Measurements from ENCODE around the gene AKAP8L.

The AKAP8L gene

DNA sequence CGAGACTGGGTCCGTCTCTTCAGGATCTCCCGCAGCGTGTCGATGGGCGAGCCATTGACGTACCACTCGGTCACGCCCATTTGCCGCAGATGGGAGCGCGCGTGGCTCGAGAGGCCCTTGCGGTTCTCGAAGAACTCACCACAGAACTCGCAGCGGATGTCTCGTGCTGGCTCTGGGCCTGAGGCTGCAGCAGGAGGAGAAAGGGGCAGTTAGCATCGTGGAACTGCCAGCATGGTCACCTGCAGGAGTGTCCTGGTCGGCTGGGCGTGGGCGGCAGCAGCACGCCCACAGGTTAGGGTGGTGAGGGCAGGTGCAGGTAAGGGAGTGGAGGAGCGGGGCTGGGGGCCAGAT, 8.5 kb upstream of the AKAP8L start:
- no peak for DNase-seq (ENCODE audit: low read depth)
- no peak overlapping the region for H3K4me3 ChIP-seq (ENCODE audit: low read depth, low read length)
- no peak for TF ChIP-seq MYC (IDR thresholded peaks at IDR 0.05; ENCODE audit: low read depth, low read length)
- TF ChIP-seq, protein P1, sequence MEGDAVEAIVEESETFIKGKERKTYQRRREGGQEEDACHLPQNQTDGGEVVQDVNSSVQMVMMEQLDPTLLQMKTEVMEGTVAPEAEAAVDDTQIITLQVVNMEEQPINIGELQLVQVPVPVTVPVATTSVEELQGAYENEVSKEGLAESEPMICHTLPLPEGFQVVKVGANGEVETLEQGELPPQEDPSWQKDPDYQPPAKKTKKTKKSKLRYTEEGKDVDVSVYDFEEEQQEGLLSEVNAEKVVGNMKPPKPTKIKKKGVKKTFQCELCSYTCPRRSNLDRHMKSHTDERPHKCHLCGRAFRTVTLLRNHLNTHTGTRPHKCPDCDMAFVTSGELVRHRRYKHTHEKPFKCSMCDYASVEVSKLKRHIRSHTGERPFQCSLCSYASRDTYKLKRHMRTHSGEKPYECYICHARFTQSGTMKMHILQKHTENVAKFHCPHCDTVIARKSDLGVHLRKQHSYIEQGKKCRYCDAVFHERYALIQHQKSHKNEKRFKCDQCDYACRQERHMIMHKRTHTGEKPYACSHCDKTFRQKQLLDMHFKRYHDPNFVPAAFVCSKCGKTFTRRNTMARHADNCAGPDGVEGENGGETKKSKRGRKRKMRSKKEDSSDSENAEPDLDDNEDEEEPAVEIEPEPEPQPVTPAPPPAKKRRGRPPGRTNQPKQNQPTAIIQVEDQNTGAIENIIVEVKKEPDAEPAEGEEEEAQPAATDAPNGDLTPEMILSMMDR (IDR thresholded peaks at IDR 0.05; ENCODE audit: low read depth, low read length) = no peak
- TF ChIP-seq POLR2A (IDR thresholded peaks at IDR 0.05; ENCODE audit: extremely low read depth, insufficient read length) = no peak
- TF ChIP-seq, protein P2, sequence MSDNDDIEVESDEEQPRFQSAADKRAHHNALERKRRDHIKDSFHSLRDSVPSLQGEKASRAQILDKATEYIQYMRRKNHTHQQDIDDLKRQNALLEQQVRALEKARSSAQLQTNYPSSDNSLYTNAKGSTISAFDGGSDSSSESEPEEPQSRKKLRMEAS (IDR thresholded peaks at IDR 0.05; ENCODE audit: low read depth, low read length) = no peak

DNA sequence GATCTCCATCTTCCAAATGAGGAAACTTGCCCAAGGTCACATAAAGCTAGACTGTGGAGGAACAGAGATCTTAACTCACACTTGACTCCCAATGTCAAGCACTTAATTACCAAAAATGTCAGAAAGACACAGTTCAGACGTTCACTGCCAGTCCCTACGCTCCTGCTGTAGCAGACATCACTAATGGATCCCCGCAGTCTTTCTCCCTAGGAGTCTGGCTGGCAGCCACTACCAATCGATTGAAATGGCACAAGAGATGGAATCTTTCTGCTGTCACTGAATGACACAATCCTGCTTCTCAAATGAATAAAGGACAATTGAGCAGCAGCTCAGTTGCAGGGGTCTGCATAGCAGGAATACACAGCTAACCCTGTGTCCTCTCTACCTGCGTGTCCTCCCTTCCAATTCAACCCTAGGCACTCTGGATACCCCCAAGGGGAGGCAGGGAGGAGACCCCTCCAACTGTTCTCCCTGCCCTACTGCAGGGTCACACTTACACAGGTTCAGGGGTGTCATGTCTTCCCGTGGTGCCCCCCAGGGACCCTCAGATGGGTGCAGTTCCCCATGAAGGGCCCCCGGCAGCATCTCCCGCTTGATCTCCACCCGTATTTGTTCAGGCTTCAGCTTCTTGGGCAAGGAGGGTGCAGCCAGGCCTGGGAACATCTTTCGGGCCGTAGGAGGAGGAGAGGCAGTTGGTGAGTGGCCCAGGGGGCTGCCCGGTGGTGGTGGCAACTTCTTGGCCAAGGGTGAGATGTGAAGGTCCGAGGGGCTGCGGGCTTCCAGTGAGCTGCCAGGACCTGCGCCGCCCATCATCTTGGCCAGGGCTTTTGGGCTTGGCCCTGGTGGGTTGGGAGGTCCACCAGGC, 7.9 kb upstream of the AKAP8L start:
- DNase-seq (ENCODE audit: low read depth) = no peak

DNA sequence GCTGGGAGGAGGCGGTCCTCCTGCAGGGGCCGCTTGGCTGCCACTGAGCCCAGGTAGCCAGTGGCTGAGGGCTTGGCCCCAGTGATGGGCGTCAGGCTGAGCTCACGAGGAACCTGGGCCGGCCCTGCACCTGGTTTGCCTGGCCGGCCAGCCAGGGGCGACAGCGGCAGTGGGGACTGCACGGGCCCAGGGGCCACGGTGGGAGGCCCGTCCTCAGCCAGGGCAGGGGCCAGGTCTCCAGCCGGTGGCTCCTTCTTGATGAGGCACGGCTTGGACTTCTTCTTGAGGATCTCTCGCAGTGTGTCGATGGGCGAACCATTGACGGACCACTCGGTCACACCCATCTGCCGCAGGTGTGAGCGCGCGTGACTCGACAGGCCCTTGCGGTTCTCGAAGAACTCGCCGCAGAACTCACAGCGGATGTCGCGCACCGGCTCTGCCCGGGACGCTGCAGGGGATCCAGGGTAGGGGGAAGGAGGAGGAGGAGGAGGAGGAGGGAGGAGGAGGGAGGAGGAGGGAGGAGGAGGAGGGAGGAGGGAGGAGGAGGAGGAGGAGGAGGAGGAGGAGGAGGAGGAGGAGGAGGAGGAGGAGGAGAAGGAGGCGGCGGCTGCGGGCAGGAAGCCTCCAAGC, 6.6 kb upstream of the AKAP8L start:
- no peak for TF ChIP-seq POLR2A (IDR thresholded peaks at IDR 0.05; ENCODE audit: extremely low read depth, insufficient read length)
- TF ChIP-seq, protein P1 (IDR thresholded peaks at IDR 0.05; ENCODE audit: low read depth, low read length) = no peak
- TF ChIP-seq MYC (IDR thresholded peaks at IDR 0.05; ENCODE audit: low read depth, low read length) = no peak
- TF ChIP-seq, protein P2 (IDR thresholded peaks at IDR 0.05; ENCODE audit: low read depth, low read length) = no peak
- no peak overlapping the region for H3K4me3 ChIP-seq (ENCODE audit: low read depth, low read length)
- no peak for DNase-seq (ENCODE audit: low read depth)

More for the DNA sequence above, 7.9 kb upstream of the AKAP8L start:
- no peak overlapping the region for H3K4me3 ChIP-seq (ENCODE audit: low read depth, low read length)
- TF ChIP-seq, protein P2 (IDR thresholded peaks at IDR 0.05; ENCODE audit: low read depth, low read length) = no peak
- TF ChIP-seq MYC (IDR thresholded peaks at IDR 0.05; ENCODE audit: low read depth, low read length) = no peak
- TF ChIP-seq, protein P1 (IDR thresholded peaks at IDR 0.05; ENCODE audit: low read depth, low read length) = no peak
- TF ChIP-seq POLR2A (IDR thresholded peaks at IDR 0.05; ENCODE audit: extremely low read depth, insufficient read length) = no peak

DNA sequence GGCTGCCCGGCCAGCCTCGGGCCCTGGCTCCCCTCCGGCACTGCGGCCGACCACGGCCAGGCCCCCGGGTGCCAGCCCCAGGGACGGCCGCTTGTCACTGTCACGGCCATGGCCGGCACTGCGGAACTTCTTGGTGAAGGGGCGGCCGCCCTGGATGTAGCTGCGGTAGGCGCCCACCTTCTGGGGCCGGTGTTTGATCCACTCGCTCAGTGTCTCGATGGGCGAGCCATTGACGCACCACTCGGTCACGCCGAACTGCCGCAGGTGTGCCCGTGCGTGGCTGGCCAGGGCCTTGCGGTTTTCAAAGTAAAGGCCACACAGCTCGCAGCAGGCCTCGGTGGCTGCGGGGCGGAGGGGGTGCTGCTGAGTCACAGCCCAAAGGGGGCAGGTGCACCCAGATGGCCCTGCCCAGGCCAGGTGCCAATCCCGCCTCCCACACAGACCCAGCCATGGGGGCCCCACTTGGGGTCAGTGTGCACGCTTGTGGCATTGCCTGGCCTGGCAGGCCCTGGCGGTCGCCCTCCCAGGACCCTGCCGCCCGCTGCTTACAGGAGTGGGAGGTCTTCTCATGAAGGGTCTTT, 6.0 kb upstream of the AKAP8L start:
- no peak for DNase-seq (ENCODE audit: low read depth)
- TF ChIP-seq, protein P2 (IDR thresholded peaks at IDR 0.05; ENCODE audit: low read depth, low read length) = no peak
- TF ChIP-seq MYC (IDR thresholded peaks at IDR 0.05; ENCODE audit: low read depth, low read length) = no peak
- no peak for TF ChIP-seq POLR2A (IDR thresholded peaks at IDR 0.05; ENCODE audit: extremely low read depth, insufficient read length)
- TF ChIP-seq, protein P1 (IDR thresholded peaks at IDR 0.05; ENCODE audit: low read depth, low read length) = no peak
- H3K4me3 ChIP-seq (ENCODE audit: low read depth, low read length) = no peak overlapping the region

DNA sequence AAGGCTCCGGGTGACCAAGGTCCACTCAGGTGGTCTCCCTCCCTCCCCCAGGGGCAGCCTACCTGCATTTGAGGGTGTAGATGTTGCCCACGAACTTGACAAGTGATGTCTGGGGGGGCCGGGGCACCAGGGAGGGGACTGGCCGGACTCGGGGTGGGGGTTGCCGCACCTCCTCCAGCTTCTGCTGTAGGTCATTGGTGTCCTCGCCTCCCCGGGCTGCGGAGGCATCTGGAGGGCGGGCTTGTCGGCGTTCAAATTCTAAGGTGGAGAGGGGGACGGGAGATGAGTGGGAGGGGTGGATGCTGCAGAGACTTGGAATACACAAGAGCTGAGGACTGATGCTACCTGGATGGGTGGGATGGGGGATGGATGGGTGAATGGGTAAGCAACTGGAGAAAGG, 5.3 kb upstream of the AKAP8L start:
- TF ChIP-seq, protein P2 (IDR thresholded peaks at IDR 0.05; ENCODE audit: low read depth, low read length) = no peak
- TF ChIP-seq POLR2A (IDR thresholded peaks at IDR 0.05; ENCODE audit: extremely low read depth, insufficient read length) (no peak), MYC (IDR thresholded peaks at IDR 0.05; ENCODE audit: low read depth, low read length) (no peak)
- TF ChIP-seq, protein P1 (IDR thresholded peaks at IDR 0.05; ENCODE audit: low read depth, low read length) = no peak
- no peak overlapping the region for H3K4me3 ChIP-seq (ENCODE audit: low read depth, low read length)
- DNase-seq (ENCODE audit: low read depth) = no peak

Data from NB4 (cell line).